Stomach smooth muscle (tissue), 2 donors: Measurements from ENCODE around the gene NFE2L1.
"Not testable (repeated sequence)": the region's sequence is repeated elsewhere in the genome, so short reads cannot be mapped to it uniquely, and the experiment has no call there.

Experiments used
- H3K27ac ChIP-seq: one replicate; pipeline ENCODE4 v1.7.0; 2013; ENCODE audit warnings: mild to moderate bottlenecking, low read length, inconsistent platforms
- H3K27me3 ChIP-seq, 2 donors: one replicate each; pipeline ENCODE4 v1.7.0; 2013; ENCODE audit warnings: low read length in 2 of 2; ENCODE audit not compliant: insufficient read depth in 2 of 2, control insufficient read depth in 1 of 2
- H3K36me3 ChIP-seq, 2 donors: one replicate each; pipeline ENCODE4 v1.7.0; 2013; ENCODE audit warnings: low read length in 2 of 2; ENCODE audit not compliant: control insufficient read depth in 2 of 2, insufficient read depth in 2 of 2
- H3K4me1 ChIP-seq: one replicate; pipeline ENCODE4 v1.7.0; 2013; ENCODE audit warnings: low read length; ENCODE audit not compliant: control insufficient read depth, insufficient read depth
- H3K4me3 ChIP-seq, 2 donors: one replicate each; pipeline ENCODE4 v1.7.0; 2013; ENCODE audit warnings: low read length in 2 of 2
- H3K9ac ChIP-seq, 2 donors: one replicate each; pipeline ENCODE4 v1.7.0; 2013; ENCODE audit warnings: low read length in 2 of 2, mild to moderate bottlenecking in 1 of 2
- H3K9me3 ChIP-seq, 2 donors: one replicate each; pipeline ENCODE4 v1.7.0; 2013; ENCODE audit warnings: low read length in 2 of 2; ENCODE audit not compliant: control insufficient read depth in 2 of 2
- donor health status: healthy.
- donor health status: Pancreatic carcinoma.

The NFE2L1 gene

DNA sequence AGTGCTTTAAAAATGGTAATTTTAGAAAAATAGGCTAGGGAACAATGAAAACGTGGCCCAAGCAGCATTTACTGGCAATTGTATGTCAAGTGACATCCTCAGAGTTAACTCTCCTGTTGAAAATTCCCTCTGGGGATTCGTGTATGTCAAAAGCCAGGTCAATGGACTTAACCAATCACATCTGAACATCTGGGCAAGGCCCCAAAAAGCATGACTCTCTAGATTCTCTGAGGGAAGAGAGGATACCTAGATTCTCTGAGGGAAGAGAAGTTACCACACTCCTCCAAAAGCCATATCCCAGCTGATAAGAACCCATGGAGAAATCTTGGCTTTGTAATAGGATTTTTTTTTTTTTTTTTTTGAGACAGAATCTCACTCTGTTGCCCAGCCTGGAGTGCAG, 23.5 kb downstream of the NFE2L1 start:
- Histone ChIP-seq H3K27me3 (no peaks in the 10 kb centered on the region), H3K36me3 (peaks cover 28 to 37% of the 10 kb centered on the region in 2 donors), H3K4me3 (no peak overlapping the region), H3K4me1 (no peaks in the 10 kb centered on the region), H3K9me3 (no peaks in the 10 kb centered on the region), H3K9ac (no peak overlapping the region), H3K27ac (no peak overlapping the region)

DNA sequence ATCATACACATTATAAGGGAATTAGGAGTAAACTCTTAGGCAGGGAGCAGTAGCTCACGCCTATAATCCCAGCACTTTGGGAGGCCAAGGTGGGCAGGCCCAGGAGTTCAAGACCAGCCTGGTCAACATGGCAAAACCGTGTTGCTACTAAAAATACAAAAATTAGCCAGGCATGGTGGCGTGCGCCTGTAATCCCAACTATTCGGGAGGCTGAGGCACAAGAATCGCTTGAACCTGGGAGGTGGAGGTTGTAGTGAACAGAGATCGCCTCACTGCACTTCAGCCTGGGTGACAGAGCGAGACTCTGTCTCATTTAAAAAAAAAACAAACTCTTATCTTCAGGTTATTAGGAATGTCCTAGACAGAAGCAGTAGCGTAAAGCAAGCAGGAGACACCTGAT, 24.7 kb downstream of the NFE2L1 start:
- peaks cover 28 to 34% of the 10 kb centered on the region in 2 donors for H3K36me3 ChIP-seq
- not testable (repeated sequence) for H3K4me1 ChIP-seq, H3K9me3 ChIP-seq, H3K9ac ChIP-seq, H3K4me3 ChIP-seq, H3K27ac ChIP-seq, H3K27me3 ChIP-seq

DNA sequence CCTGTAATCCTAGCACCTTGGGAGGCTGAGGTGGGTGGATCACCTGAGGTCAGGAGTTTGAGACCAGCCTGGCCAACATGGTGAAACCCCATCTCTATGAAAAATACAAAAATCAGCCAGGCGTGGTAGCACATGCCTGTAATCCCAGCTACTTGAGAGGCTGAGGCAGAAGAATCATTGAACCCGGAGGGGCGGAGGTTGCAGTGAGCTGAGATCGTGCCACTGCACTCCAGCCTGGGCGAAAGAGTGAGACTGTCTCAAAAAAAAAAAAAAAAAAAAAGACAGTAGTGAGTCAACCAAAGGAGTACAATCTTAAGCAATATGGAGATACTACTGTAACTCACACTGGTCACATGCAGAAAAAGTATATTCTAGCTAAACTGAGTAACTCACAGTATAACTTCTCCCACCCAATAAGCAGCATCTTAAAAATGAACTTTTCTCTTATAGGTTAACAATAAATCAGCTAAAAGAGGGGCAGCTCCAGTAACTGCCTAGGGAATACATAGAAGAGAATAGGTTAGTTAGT, 25.5 kb downstream of the NFE2L1 start:
- not testable (repeated sequence) for H3K4me1 ChIP-seq, H3K9me3 ChIP-seq, H3K4me3 ChIP-seq, H3K27me3 ChIP-seq, H3K27ac ChIP-seq, H3K9ac ChIP-seq
- H3K36me3 ChIP-seq = peaks cover 24 to 33% of the 10 kb centered on the region in 2 donors

- Histone ChIP-seq H3K27ac (no peak overlapping the region), H3K9ac (no peak overlapping the region), H3K27me3 (no peaks in the 10 kb centered on the region), H3K9me3 (no peaks in the 10 kb centered on the region), H3K4me3 (no peak overlapping the region), H3K4me1 (no peaks in the 10 kb centered on the region), H3K36me3 (peaks cover 22 to 30% of the 10 kb centered on the region in 2 donors)
Measured at GRCh38 chr17:48074322-48075081, 26.3 kb downstream of the NFE2L1 start.

DNA sequence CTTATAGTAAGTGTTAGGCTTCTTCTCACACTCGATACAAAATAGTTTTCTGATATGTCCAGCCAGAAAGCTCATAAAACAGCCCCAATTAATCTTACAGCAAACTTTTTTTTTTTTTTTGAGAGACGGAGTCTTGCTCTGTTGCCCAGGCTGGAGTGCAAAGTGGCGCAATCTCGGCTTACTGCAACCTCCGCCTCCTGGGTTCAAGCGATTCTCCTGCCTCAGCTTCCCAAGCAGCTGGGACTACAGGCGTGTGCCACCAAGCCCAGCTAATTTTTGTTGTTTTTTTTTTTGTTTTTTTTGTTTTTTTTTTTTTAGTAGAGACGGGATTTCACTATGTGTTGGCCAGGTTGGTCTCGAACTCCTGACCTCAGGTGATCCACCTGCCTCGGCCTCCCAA, 29.0 kb downstream of the NFE2L1 start:
- peaks cover 10 to 21% of the 10 kb centered on the region in 2 donors for H3K36me3 ChIP-seq
- not testable (repeated sequence) for H3K9me3 ChIP-seq, H3K4me1 ChIP-seq, H3K4me3 ChIP-seq, H3K9ac ChIP-seq, H3K27me3 ChIP-seq, H3K27ac ChIP-seq

- Histone ChIP-seq H3K9ac (no peak overlapping the region), H3K27ac (no peak overlapping the region), H3K36me3 (no peaks in the 10 kb centered on the region), H3K9me3 (no peaks in the 10 kb centered on the region), H3K4me1 (no peaks in the 10 kb centered on the region), H3K4me3 (no peak overlapping the region), H3K27me3 (no peaks in the 10 kb centered on the region)
Measured at GRCh38 chr17:48081858-48082257, 33.7 kb downstream of the NFE2L1 start.

GRCh38 chr17:48084932-48085331, 36.8 kb downstream of the NFE2L1 start:
- Histone ChIP-seq H3K4me1 (no peaks in the 10 kb centered on the region), H3K27me3 (no peaks in the 10 kb centered on the region), H3K27ac (no peak overlapping the region), H3K4me3 (no peak overlapping the region), H3K9me3 (no peaks in the 10 kb centered on the region), H3K36me3 (no peaks in the 10 kb centered on the region), H3K9ac (no peak overlapping the region)

- Histone ChIP-seq H3K4me3 (no peak overlapping the region), H3K36me3 (no peaks in the 10 kb centered on the region), H3K9me3 (no peaks in the 10 kb centered on the region), H3K27ac (no peak overlapping the region), H3K9ac (no peak overlapping the region), H3K27me3 (no peaks in the 10 kb centered on the region), H3K4me1 (no peaks in the 10 kb centered on the region)
Measured at GRCh38 chr17:48093341-48094045, 45.3 kb downstream of the NFE2L1 start.

DNA sequence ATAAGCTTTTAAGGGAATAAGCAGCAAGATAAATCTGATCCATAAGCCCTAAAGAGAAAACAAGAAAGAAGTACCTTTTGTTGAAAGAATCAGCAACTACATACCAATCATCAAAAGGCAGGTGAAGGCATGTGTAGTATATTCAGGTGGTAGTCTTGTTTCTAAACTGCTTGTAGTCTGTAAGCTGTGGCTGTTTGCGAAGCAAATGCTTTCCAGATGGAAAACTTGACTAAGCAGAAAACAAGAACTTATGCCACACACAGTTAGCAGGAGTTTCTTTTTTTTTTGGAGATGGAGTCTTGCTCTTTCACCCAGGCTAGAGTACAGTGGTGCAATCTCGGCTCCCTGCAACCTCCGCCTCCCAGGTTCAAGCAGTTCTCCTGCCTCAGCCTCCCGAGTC, 47.5 kb downstream of the NFE2L1 start:
- Histone ChIP-seq H3K27ac (no peak overlapping the region), H3K9ac (no peak overlapping the region), H3K4me1 (peaks cover 13% of the 10 kb centered on the region)

DNA sequence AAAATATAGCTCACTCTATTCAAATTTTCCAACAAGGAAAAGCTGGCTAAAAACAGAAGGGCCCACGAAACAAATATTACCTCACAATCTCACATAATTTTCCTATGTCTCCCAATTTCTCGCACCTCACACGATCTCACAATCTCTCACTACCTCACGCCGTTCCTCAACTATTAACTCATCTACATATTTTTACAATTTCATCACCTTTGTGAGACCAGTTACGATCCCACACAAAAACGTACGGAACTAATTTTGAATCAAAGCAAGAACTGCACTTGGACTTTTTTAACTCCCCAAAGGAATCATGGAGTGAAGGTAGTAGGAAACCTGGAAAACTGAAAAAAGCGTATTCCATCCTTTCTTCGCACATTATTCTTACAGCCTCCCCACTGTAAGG, 52.0 kb downstream of the NFE2L1 start:
- Histone ChIP-seq H3K9ac (peak overlapping the region; percentile 65 to 69), H3K9me3 (no peaks in the 10 kb centered on the region), H3K27me3 (no peaks in the 10 kb centered on the region), H3K36me3 (no peaks in the 10 kb centered on the region), H3K4me3 (peak overlapping the region; percentile 39 to 84), H3K27ac (peak overlapping the region; percentile 70), H3K4me1 (peaks cover 18% of the 10 kb centered on the region)

More for the DNA sequence above, 47.5 kb downstream of the NFE2L1 start:
- H3K9me3 ChIP-seq = no peaks in the 10 kb centered on the region
- no peaks in the 10 kb centered on the region for H3K27me3 ChIP-seq
- no peak overlapping the region for H3K4me3 ChIP-seq
- no peaks in the 10 kb centered on the region for H3K36me3 ChIP-seq

DNA sequence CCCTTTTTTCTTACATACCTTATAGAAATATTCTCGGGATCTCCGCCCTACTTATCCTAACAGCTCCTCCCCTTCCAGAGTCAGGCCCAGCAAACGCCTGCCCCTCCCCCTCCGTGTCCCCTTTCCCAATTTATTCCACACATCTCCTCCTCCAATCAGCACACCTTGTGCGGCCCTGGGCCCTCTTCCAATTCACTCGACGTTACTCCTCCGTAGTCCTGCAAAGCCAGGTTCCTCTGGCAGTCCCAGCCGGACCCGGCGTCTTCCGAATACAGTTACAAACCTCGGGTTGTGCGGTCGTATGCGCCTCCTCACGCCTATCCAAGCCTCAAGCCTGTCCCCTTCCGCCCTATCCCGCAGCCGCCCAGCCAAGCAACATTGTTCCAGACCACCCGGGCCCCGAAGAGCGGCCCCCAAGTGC, 52.4 kb downstream of the NFE2L1 start:
- Histone ChIP-seq H3K27ac (peak overlapping the region; percentile 70), H3K27me3 (no peaks in the 10 kb centered on the region), H3K9ac (peak overlapping the region; percentile 65 to 69), H3K4me3 (peak overlapping the region; percentile 39 to 84), H3K36me3 (no peaks in the 10 kb centered on the region), H3K9me3 (no peaks in the 10 kb centered on the region), H3K4me1 (peaks cover 18% of the 10 kb centered on the region)
